Right lobe of liver (tissue), 4 donors: ENCODE measurements around the gene TNFRSF11A.

Experiments used
- POLR2A ChIP-seq: fragments of 450-650 bp; IDR thresholded peaks from one replicate; pipeline ENCODE4 v1.6.1; 2017; ENCODE audit warnings: antibody characterized with exemption, mild to moderate bottlenecking
- TF ChIP-seq, protein P1 (sequence below), 4 donors: fragments of 200-600 bp in 3 of 4; fragments of 450-650 bp in 1 of 4; IDR thresholded peaks; one replicate each; pipeline versions ENCODE4 v1.5.1 to v1.8.0; 2016 to 2022; ENCODE audit warnings: antibody characterized with exemption in 4 of 4, mild to moderate bottlenecking in 2 of 4
- donor health status: DM: no; HTN: no; CAD: no.
- donor health status: DM: no; HTN: no; CAD: no.
- donor health status: DM: no; HTN: yes; CAD: no.

DNA sequence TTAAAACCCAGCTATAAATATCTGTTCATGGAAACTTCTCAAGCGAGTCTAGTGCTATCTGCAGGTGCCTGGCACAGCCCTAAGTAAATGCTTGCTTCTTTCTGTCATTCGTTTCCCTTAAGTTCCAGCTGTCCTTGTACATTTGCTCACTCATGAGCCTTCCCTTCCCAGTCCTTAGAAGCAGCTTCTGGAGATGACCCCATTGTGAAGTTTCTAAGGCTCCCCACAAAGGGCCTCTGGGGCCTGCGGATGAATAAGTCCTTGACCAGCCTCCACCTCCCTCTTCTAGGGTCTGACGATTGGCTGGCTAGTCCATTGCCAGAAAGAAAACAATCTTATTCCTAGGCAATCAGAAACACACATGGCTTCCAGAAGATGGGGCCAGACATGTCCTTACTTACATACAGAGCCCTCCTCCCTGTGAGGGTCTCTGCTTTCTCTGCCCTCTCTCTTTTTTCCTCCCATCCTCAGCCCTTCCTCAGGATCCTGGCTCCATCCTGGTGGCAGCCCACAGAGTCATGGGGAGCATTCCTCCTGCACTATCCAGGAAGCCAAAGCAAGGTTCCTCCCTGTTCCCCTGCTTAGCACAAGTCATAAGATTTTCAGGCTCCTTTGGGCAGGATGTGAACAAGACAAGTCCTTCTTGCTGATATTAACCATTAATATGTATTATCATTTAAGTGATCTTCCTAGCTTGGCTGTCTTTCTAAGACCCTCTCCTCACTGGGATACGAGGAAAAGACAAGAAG is 87.3 kb downstream of the TNFRSF11A start:
- TF ChIP-seq, protein P1, sequence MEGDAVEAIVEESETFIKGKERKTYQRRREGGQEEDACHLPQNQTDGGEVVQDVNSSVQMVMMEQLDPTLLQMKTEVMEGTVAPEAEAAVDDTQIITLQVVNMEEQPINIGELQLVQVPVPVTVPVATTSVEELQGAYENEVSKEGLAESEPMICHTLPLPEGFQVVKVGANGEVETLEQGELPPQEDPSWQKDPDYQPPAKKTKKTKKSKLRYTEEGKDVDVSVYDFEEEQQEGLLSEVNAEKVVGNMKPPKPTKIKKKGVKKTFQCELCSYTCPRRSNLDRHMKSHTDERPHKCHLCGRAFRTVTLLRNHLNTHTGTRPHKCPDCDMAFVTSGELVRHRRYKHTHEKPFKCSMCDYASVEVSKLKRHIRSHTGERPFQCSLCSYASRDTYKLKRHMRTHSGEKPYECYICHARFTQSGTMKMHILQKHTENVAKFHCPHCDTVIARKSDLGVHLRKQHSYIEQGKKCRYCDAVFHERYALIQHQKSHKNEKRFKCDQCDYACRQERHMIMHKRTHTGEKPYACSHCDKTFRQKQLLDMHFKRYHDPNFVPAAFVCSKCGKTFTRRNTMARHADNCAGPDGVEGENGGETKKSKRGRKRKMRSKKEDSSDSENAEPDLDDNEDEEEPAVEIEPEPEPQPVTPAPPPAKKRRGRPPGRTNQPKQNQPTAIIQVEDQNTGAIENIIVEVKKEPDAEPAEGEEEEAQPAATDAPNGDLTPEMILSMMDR (IDR thresholded peaks at IDR 0.05) = no peak
- TF ChIP-seq POLR2A = no peak
